GM19193 (cell line): ENCODE measurements around the gene SOHLH1.

Experiments used
- POLR2A ChIP-seq: IDR thresholded peaks from 4 replicates; pipeline ENCODE4 v1.6.1; 2011; ENCODE audit not compliant: insufficient read depth, insufficient read length; ENCODE audit errors: extremely low read depth

Gene SOHLH1

GRCh38 chr9:135664801-135665794 lies 34.2 kb downstream of the SOHLH1 start:
- no peak for TF ChIP-seq POLR2A

- no peak for TF ChIP-seq POLR2A
Observed at GRCh38 chr9:135664266-135664665, 35.0 kb downstream of the SOHLH1 start.

GRCh38 chr9:135663857-135664256 lies 35.4 kb downstream of the SOHLH1 start:
- no peak for TF ChIP-seq POLR2A

- no peak for TF ChIP-seq POLR2A
Observed at GRCh38 chr9:135663451-135663770, 35.9 kb downstream of the SOHLH1 start.

- TF ChIP-seq POLR2A: no peak
Observed at GRCh38 chr9:135662758-135663450, 36.4 kb downstream of the SOHLH1 start, which contains the start of gene LCN9. LCN9 (plus strand) TSS chr9:135663309; CDS start chr9:135663322, 13 bp downstream.

- no peak for TF ChIP-seq POLR2A
Observed at GRCh38 chr9:135661816-135662560, 37.3 kb downstream of the SOHLH1 start.

GRCh38 chr9:135660407-135660806 lies 38.9 kb downstream of the SOHLH1 start:
- TF ChIP-seq POLR2A: no peak

- TF ChIP-seq POLR2A: no peak
Observed at GRCh38 chr9:135659252-135659651, 40.0 kb downstream of the SOHLH1 start.

GRCh38 chr9:135657416-135657815 lies 41.9 kb downstream of the SOHLH1 start:
- TF ChIP-seq POLR2A: no peak

GRCh38 chr9:135655317-135655716 lies 44.0 kb downstream of the SOHLH1 start:
- TF ChIP-seq POLR2A: no peak

GRCh38 chr9:135650408-135650807 lies 48.9 kb downstream of the SOHLH1 start:
- no peak for TF ChIP-seq POLR2A

- TF ChIP-seq POLR2A: no peak
Observed at GRCh38 chr9:135649508-135649907, 49.8 kb downstream of the SOHLH1 start.

GRCh38 chr9:135648494-135649410 lies 50.5 kb downstream of the SOHLH1 start:
- TF ChIP-seq POLR2A: no peak

- TF ChIP-seq POLR2A: no peak
Observed at GRCh38 chr9:135647884-135648283, 51.4 kb downstream of the SOHLH1 start.
